ENCODE measurements around the gene SLC12A3. TPM values are rescaled to one million over a fixed set of nuclear protein-coding genes. Genes with fewer than 3 reads are reported as not detected.

SLC12A3 gene
- total RNA-seq, 4 donors from 2014 or later = not detected

GRCh38 chr16:56944954-56945839, 80.2 kb downstream of the SLC12A3 start:
- no peak for TF ChIP-seq CTCF (IDR thresholded peaks at IDR 0.05; ENCODE audit: low read depth)

- no peak for TF ChIP-seq CTCF (IDR thresholded peaks at IDR 0.05; ENCODE audit: low read depth)
Measured at GRCh38 chr16:56945847-56946527, 81.0 kb downstream of the SLC12A3 start.

- no peak for TF ChIP-seq CTCF (IDR thresholded peaks at IDR 0.05; ENCODE audit: low read depth)
Measured at GRCh38 chr16:56946767-56947603, 82.0 kb downstream of the SLC12A3 start.

GRCh38 chr16:56947604-56947995, 82.6 kb downstream of the SLC12A3 start:
- no peak for TF ChIP-seq CTCF (IDR thresholded peaks at IDR 0.05; ENCODE audit: low read depth)

DNA sequence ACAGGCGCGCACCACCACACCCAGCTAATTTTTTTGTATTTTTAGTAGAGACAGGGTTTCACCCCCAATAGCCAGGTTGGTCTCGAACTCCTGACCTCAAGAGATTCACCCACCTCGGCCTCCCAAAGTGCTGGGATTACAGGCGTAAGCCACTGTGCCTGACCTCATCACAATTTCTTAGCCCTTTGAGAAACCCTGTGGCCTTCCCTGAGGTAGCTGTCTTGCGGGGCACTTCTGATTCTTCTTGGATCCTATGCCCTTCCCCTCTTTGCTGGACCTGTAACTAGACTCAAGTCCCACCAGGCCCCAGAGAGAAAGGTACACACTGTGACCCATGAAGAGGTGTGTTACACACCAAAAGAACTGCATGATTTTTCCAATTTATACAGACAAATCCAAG, 83.2 kb downstream of the SLC12A3 start:
- no peak for TF ChIP-seq CTCF (IDR thresholded peaks at IDR 0.05; ENCODE audit: low read depth)

DNA sequence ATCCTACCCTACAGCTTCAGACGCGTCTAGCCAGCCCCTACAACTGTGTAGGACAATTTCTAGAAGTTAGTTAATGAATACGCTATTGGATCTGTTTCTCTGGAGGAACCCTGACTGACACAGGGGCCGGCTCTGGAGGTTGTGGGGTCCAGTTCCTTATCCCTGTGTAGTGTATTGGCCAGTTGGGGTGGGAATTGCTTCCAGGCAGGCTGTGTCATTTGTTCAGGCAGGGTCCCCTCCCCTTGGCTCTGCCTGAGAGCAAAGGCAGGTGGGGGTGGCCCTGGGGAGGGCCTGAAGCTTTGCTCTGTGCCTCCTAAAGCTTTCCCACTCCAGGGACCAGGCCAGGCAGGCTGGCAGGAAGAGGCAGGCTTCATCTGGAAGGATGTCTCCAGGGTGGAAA, 85.0 kb downstream of the SLC12A3 start:
- no peak for TF ChIP-seq CTCF (IDR thresholded peaks at IDR 0.05; ENCODE audit: low read depth)
